ENCODE results near the gene SPTBN2.

The SPTBN2 gene

GRCh38 chr11:66722745-66723651 lies 6.0 kb downstream of the SPTBN2 start:
- Histone ChIP-seq H3K9me3 (ENCODE audit: control insufficient read depth, insufficient read depth, low read length) (no peaks in the 10 kb centered on the region), H3K27me3 (ENCODE audit: control insufficient read depth, insufficient read depth, low read length) (peaks cover 13% of the 10 kb centered on the region), H3K4me3 (ENCODE audit: low read depth, low read length) (no peak overlapping the region), H3K9ac (ENCODE audit: low read depth, low read length) (peak overlapping the region; percentile 24), H3K4me1 (ENCODE audit: control insufficient read depth, insufficient read depth, low read length) (peaks cover 22% of the 10 kb centered on the region), H3K36me3 (ENCODE audit: control insufficient read depth, insufficient read depth, low read length) (peaks cover 9% of the 10 kb centered on the region)

- H3K9me3 ChIP-seq (ENCODE audit: control insufficient read depth, insufficient read depth, low read length): no peaks in the 10 kb centered on the region
- H3K9ac ChIP-seq (ENCODE audit: low read depth, low read length): no peak overlapping the region
- H3K27me3 ChIP-seq (ENCODE audit: control insufficient read depth, insufficient read depth, low read length): peaks cover 9% of the 10 kb centered on the region
- H3K4me3 ChIP-seq (ENCODE audit: low read depth, low read length): no peak overlapping the region
- peaks cover 20% of the 10 kb centered on the region for H3K4me1 ChIP-seq (ENCODE audit: control insufficient read depth, insufficient read depth, low read length)
- peaks cover 9% of the 10 kb centered on the region for H3K36me3 ChIP-seq (ENCODE audit: control insufficient read depth, insufficient read depth, low read length)
These were observed 7.1 kb downstream of the SPTBN2 start for GRCh38 chr11:66721939-66722338.

- Histone ChIP-seq H3K9ac (ENCODE audit: low read depth, low read length) (peak overlapping the region; percentile 37), H3K4me3 (ENCODE audit: low read depth, low read length) (no peak overlapping the region), H3K9me3 (ENCODE audit: control insufficient read depth, insufficient read depth, low read length) (no peaks in the 10 kb centered on the region), H3K36me3 (ENCODE audit: control insufficient read depth, insufficient read depth, low read length) (peaks cover 9% of the 10 kb centered on the region), H3K4me1 (ENCODE audit: control insufficient read depth, insufficient read depth, low read length) (peaks cover 18% of the 10 kb centered on the region), H3K27me3 (ENCODE audit: control insufficient read depth, insufficient read depth, low read length) (no peaks in the 10 kb centered on the region)
These were observed 8.0 kb downstream of the SPTBN2 start for GRCh38 chr11:66720899-66721470.

GRCh38 chr11:66720223-66720898 lies 8.7 kb downstream of the SPTBN2 start:
- Histone ChIP-seq H3K36me3 (ENCODE audit: control insufficient read depth, insufficient read depth, low read length) (peaks cover 10% of the 10 kb centered on the region), H3K27me3 (ENCODE audit: control insufficient read depth, insufficient read depth, low read length) (no peaks in the 10 kb centered on the region)

DNA sequence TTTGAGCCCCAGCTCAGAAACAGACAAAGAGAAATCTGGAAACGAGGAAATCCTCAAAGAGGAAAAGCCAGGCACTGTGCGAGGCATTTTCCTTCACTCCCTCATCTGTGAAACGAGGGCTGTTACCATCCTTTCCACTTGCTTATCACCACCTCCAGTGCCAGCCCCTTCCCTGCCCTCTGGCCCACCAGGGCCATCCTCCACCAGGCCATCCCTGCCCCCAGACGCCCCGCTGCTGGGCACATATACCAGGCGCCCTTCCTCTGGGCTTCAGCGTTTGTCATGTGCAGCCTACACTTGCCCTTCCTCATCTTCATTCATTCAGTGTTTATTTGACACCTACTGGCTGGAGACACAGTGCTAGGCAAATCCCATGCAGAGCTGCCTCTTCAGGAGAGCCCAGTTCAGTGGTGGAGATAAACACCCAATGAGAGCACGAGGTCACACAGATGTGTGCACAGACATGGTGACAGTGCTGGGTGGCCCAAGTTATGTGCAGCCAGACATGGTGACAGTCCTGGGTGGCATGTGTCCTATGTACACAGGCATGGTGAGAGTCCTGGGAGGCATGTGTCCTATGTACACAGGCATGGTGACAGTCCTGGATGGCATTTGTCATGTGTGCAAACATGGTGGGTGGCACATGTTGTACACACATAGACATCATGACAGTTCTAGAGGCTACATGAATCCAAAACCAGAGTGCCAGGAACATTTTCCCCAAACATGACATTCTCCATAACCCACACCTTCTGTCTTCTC lies 9.7 kb downstream of the SPTBN2 start:
- H3K4me1 ChIP-seq (ENCODE audit: control insufficient read depth, insufficient read depth, low read length): peaks cover 18% of the 10 kb centered on the region
- no peaks in the 10 kb centered on the region for H3K9me3 ChIP-seq (ENCODE audit: control insufficient read depth, insufficient read depth, low read length)
- peaks cover 20% of the 10 kb centered on the region for H3K36me3 ChIP-seq (ENCODE audit: control insufficient read depth, insufficient read depth, low read length)
- no peaks in the 10 kb centered on the region for H3K27me3 ChIP-seq (ENCODE audit: control insufficient read depth, insufficient read depth, low read length)
- no peak overlapping the region for H3K9ac ChIP-seq (ENCODE audit: low read depth, low read length)
- H3K4me3 ChIP-seq (ENCODE audit: low read depth, low read length): no peak overlapping the region

More at GRCh38 chr11:66720223-66720898, 8.7 kb downstream of the SPTBN2 start:
- Histone ChIP-seq H3K9ac (ENCODE audit: low read depth, low read length) (peak overlapping the region; percentile 37), H3K4me3 (ENCODE audit: low read depth, low read length) (no peak overlapping the region), H3K9me3 (ENCODE audit: control insufficient read depth, insufficient read depth, low read length) (no peaks in the 10 kb centered on the region), H3K4me1 (ENCODE audit: control insufficient read depth, insufficient read depth, low read length) (peaks cover 18% of the 10 kb centered on the region)

DNA sequence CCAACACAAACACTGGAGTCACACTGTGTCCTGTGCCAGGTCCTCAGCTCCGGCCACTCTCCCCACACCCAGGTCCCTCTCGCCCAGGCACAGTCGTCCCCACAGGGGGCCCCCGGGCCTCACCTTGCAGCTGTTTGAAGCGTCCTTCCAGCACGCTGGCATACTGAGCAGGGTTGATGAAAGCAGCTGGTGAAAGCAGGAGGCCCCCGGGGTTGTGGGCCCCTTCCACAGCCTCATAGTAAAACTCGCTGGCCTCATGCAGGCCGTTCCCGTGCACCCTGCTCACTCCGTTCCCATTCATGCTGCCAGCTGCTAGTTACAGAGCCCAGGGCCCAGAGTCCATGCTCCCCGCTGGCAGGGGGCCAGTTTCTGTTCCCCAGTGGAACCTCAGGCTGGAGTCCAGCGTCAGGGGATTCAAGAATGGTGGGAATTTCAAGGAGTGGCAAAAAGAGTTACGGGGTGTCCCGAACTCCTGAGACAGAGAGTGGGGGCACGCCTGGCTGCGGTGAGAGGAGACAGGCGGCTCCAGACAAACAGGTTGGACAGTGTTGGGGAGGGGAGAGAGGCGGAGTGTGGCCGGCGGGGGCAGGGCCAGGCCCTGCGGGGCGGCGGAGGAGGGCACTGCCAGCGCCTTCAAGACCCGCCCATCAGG lies 10.6 kb downstream of the SPTBN2 start:
- Histone ChIP-seq H3K9me3 (ENCODE audit: control insufficient read depth, insufficient read depth, low read length) (no peaks in the 10 kb centered on the region), H3K4me3 (ENCODE audit: low read depth, low read length) (no peak overlapping the region), H3K4me1 (ENCODE audit: control insufficient read depth, insufficient read depth, low read length) (peaks cover 16% of the 10 kb centered on the region), H3K36me3 (ENCODE audit: control insufficient read depth, insufficient read depth, low read length) (peaks cover 28% of the 10 kb centered on the region), H3K9ac (ENCODE audit: low read depth, low read length) (peak overlapping the region; percentile 12), H3K27me3 (ENCODE audit: control insufficient read depth, insufficient read depth, low read length) (no peaks in the 10 kb centered on the region)

DNA sequence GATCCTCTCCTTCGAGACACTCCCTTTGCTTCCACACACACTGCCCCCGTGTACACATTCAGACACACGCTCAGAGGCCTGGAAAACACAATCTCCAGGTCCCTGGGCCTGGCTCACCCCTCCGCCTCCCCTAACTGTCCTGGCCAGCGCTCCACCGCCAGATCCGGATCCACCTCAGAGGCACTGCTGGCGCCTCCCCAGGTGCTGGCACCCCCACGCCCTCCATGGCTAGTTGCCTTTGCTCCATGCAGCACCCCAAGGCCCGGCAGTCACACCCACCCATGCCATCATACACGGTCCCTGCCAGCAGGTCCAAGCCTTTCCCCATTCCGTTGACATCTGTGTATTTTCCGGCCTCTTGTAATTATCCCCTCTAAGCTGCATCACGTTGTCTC lies 11.1 kb downstream of the SPTBN2 start:
- Histone ChIP-seq H3K27me3 (ENCODE audit: control insufficient read depth, insufficient read depth, low read length) (no peaks in the 10 kb centered on the region), H3K4me1 (ENCODE audit: control insufficient read depth, insufficient read depth, low read length) (peaks cover 13% of the 10 kb centered on the region), H3K9ac (ENCODE audit: low read depth, low read length) (no peak overlapping the region), H3K9me3 (ENCODE audit: control insufficient read depth, insufficient read depth, low read length) (no peaks in the 10 kb centered on the region), H3K36me3 (ENCODE audit: control insufficient read depth, insufficient read depth, low read length) (peaks cover 30% of the 10 kb centered on the region), H3K4me3 (ENCODE audit: low read depth, low read length) (no peak overlapping the region)

DNA sequence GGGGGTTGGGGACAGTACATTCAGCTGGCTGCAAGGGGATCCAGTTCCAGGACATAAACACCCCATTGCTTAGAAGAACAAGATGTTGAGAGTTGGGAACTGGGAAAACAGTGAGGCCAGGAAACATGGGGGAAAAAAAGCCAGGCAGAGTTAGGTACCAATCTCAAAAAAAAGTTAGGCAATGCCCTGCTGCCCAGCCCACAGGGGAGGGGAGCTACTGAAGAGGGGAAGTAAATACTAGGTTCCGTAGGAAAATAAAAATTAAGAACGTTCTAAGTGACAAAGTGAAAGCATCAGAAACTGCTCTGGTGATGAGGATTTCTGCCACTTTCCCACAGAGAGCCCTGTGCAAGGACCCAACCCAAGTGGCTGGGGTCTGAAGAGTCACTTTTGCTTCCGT lies 12.0 kb downstream of the SPTBN2 start:
- H3K4me3 ChIP-seq (ENCODE audit: low read depth, low read length): no peak overlapping the region
- H3K4me1 ChIP-seq (ENCODE audit: control insufficient read depth, insufficient read depth, low read length): peaks cover 13% of the 10 kb centered on the region
- H3K36me3 ChIP-seq (ENCODE audit: control insufficient read depth, insufficient read depth, low read length): peaks cover 30% of the 10 kb centered on the region
- no peak overlapping the region for H3K9ac ChIP-seq (ENCODE audit: low read depth, low read length)
- no peaks in the 10 kb centered on the region for H3K27me3 ChIP-seq (ENCODE audit: control insufficient read depth, insufficient read depth, low read length)
- H3K9me3 ChIP-seq (ENCODE audit: control insufficient read depth, insufficient read depth, low read length): no peaks in the 10 kb centered on the region

DNA sequence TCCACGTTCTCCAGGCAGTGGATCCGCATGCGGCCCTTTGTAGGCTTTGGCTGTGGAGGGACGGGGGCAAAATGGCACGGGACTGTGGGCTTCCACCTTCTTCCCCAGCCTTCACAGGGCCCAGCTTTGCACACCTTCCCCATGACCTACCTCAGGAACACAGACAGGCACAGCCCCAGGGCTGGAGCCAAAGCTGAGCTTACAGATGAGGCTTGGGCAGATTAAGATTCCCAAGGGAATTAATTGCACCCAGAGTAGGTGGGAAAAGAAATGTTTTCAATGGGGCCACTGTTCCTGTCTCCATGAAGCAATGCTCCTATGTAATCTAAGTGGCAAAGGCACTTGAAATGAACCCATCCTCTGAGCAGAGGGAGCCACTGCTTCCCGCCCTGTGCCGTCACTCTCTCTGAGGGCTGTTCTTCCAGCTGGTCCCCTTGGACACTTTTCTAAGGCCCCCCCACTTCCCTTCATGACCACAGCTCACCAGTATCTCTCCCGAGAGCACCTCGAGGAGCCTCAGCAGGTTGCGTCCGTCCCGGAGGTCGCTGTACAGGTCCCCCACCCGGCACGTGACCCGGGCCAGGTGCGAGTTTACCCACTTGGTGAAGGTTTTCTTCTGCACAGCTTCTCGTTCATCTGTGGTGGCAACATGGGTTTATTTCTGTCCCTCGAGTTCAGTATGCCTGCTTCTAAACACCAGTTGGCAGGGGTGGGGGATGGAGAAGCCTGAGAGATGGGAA lies 13.5 kb downstream of the SPTBN2 start:
- Histone ChIP-seq H3K27me3 (ENCODE audit: control insufficient read depth, insufficient read depth, low read length) (no peaks in the 10 kb centered on the region), H3K4me3 (ENCODE audit: low read depth, low read length) (no peak overlapping the region), H3K36me3 (ENCODE audit: control insufficient read depth, insufficient read depth, low read length) (peaks cover 36% of the 10 kb centered on the region), H3K9ac (ENCODE audit: low read depth, low read length) (no peak overlapping the region), H3K4me1 (ENCODE audit: control insufficient read depth, insufficient read depth, low read length) (peaks cover 13% of the 10 kb centered on the region), H3K9me3 (ENCODE audit: control insufficient read depth, insufficient read depth, low read length) (no peaks in the 10 kb centered on the region)

DNA sequence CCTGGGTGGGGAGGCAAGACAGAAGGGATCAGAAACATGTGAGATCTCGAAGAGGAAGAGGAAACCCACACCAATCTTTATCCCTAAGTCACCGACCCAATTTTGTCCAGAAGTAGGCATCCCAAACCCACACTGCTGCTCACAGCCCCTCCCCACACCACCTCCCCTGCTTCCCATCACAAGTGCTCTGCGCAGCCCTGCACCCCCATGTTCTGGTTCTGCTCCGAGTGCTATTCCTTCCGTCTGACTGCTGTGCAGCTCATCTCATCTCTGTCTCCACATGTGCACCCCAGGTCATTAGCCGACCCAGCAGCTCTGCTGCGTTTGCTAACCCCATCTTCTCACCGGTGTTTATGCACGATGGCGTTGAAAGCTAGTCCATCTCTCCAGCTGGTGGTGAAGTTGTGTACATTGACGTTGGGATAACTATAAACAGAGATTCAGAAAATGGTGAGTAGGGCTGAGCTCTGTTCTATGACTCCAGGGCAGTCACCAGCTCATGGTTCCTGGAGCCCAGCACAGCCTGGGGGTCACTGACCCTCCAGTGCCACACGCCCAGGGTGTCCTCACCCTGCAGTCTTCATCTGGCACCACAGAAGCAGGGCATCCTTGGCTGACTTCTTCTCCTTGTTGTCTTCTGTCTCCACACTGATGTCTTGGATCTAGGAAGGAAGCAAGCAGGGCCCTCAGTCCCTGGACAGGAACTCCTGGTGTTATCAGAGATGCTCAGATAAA lies 15.1 kb downstream of the SPTBN2 start:
- Histone ChIP-seq H3K9me3 (ENCODE audit: control insufficient read depth, insufficient read depth, low read length) (no peaks in the 10 kb centered on the region), H3K4me1 (ENCODE audit: control insufficient read depth, insufficient read depth, low read length) (peaks cover 4% of the 10 kb centered on the region), H3K36me3 (ENCODE audit: control insufficient read depth, insufficient read depth, low read length) (peaks cover 27% of the 10 kb centered on the region), H3K27me3 (ENCODE audit: control insufficient read depth, insufficient read depth, low read length) (no peaks in the 10 kb centered on the region), H3K9ac (ENCODE audit: low read depth, low read length) (no peak overlapping the region), H3K4me3 (ENCODE audit: low read depth, low read length) (no peak overlapping the region)

Data from iPS-15b (cell line).